ENCODE data around the gene RAP1B. TPM values are rescaled to one million over a fixed set of nuclear protein-coding genes. Genes with fewer than 3 reads are reported as not detected.

The RAP1B gene
- total RNA-seq, result 121 and 180 TPM in 2 replicates

DNA sequence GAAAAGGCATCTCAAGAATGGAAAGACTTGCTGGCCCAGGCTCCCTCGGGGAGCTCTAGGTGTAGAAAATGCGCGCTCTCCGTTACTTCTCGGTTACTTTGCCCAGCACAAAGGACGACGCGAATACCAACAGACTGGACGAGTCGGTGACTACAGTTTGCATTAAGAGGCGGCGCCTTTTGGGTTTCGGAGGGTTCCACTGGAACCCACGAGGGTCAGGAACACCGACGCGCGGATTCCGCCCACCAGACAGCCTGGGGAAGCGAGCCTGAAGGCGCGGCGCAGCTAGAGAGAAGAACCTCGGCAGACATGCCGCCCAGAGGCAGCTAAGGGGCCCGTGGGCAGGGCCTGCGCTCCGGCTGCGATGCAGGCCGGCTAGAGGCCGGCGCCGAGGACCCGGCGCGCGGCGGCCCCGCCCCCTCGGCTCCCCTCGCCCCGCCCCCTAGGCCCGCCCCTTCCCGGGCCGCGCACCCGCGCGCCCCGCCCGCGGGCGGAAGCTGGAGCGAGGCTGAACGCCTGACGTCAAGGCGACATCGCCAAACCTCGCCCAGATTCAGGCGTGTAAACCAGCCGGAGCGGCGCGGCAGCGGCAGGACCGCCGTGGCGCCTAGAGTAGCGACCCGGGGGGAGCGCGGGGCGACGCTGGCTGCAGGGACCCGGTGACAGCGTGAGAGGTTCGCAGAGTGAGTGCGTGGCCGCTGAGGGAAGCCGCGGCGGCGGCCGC lies at the start of gene RAP1B:
Gene RAP1B (plus strand): TSS at position 530 of the 724 bp plus-strand sequence. CDS start 37,826 bp downstream, outside the sequence.

GRCh38 chr12:68686595-68687521 lies 76.2 kb downstream of the RAP1B start, which contains the start of gene NUP107:
Gene NUP107, plus strand, starts transcription at chr12:68686978. Its CDS starts 88 bp downstream, at chr12:68687066.

Other genes starting within 250 kb of the RAP1B start
- gene NUP107, start 76.1 kb downstream of the RAP1B start, total RNA-seq, result 21.3 and 26.3 TPM in 2 replicates
- 2.6 and 3.1 TPM in 2 replicates for gene SLC35E3, start 135.3 kb downstream of the RAP1B start, total RNA-seq
- 136 and 228 TPM in 2 replicates for gene MDM2, start 197.3 kb downstream of the RAP1B start, total RNA-seq

Measured in smooth muscle cell of bladder (primary cell).